WTC11 (cell line): Measurements from ENCODE around the gene AKAP13. TPM values are rescaled to one million over a fixed set of nuclear protein-coding genes. Genes with fewer than 3 reads are reported as not detected.

Experiments
- ATAC-seq: fragments of 200-7000 bp; cut with Tn5 transposase; 2 replicates; pipeline ENCODE4 v1.10.0; 2021; ENCODE audit warnings: mild to moderate bottlenecking, moderate library complexity
- CTCF ChIA-PET: fragments of 300-600 bp; sonication (Branson Sonifier 250); formaldehyde crosslinking; loops from one replicate; lab custom pipeline; 2021; ENCODE audit warnings: antibody characterized with exemption; lab: Charles Lee
- POLR2A ChIA-PET: fragments of 350-600 bp; sonication (Branson Sonifier 250); formaldehyde crosslinking; loops from one replicate; lab custom pipeline; 2021; ENCODE audit warnings: antibody characterized with exemption; lab: Charles Lee
- DNase-seq: peaks from one replicate; pipeline ENCODE4 v3.0.0; 2021; ENCODE audit warnings: low spot score
- H3K27ac Mint-ChIP-seq: 2 replicates; pipeline ENCODE4 v1.8.0; 2021; ENCODE audit warnings: mixed read lengths
- H3K27me3 Mint-ChIP-seq: 2 replicates; pipeline ENCODE4 v1.8.0; 2021; ENCODE audit warnings: low read depth, mild to moderate bottlenecking, moderate library complexity, mixed read lengths
- H3K36me3 Mint-ChIP-seq: 2 replicates; pipeline ENCODE4 v1.8.0; 2021; ENCODE audit warnings: mixed read lengths
- H3K4me1 Mint-ChIP-seq: 2 replicates; pipeline ENCODE4 v1.8.0; 2022; ENCODE audit warnings: mixed read lengths
- H3K4me3 Mint-ChIP-seq: 2 replicates; pipeline ENCODE4 v1.8.0; 2021; ENCODE audit warnings: mild to moderate bottlenecking, moderate library complexity, mixed read lengths
- H3K9me3 Mint-ChIP-seq: 2 replicates; pipeline ENCODE4 v1.8.0; 2021; ENCODE audit warnings: mixed read lengths
- AFF4 ChIP-seq: sonication (generic); formaldehyde crosslinking; IDR thresholded peaks from 2 replicates; pipeline ENCODE4 v1.8.1; 2023; ENCODE audit warnings: mild to moderate bottlenecking, missing genetic modification reagents, borderline replicate concordance
- ARID4B ChIP-seq: sonication (generic); formaldehyde crosslinking; IDR thresholded peaks from 2 replicates; pipeline ENCODE4 v1.8.0; 2023; ENCODE audit warnings: missing genetic modification reagents, mild to moderate bottlenecking, borderline replicate concordance
- ATF3 ChIP-seq: sonication (generic); formaldehyde crosslinking; conservative IDR thresholded peaks from 2 replicates; pipeline ENCODE4 v1.8.1; 2022; ENCODE audit warnings: mild to moderate bottlenecking, missing genetic modification reagents
- ATF6 ChIP-seq: sonication (generic); formaldehyde crosslinking; IDR thresholded peaks from 2 replicates; pipeline ENCODE4 v1.8.1; 2023; ENCODE audit warnings: mild to moderate bottlenecking, missing genetic modification reagents
- E2F1 ChIP-seq: sonication (generic); formaldehyde crosslinking; IDR thresholded peaks from 2 replicates; pipeline ENCODE4 v1.8.0; 2022; ENCODE audit warnings: mild to moderate bottlenecking, missing genetic modification reagents
- EMX1 ChIP-seq: fragments of 250-450 bp; sonication (Bioruptor Pico); IDR thresholded peaks from 2 replicates; pipeline ENCODE4 v1.8.0; 2021; ENCODE audit warnings: mild to moderate bottlenecking
- ERG ChIP-seq: fragments of 250-450 bp; sonication (Bioruptor Pico); IDR thresholded peaks from 2 replicates; pipeline ENCODE4 v1.8.0; 2021; ENCODE audit warnings: mild to moderate bottlenecking
- ETV6 ChIP-seq: sonication (generic); formaldehyde crosslinking; IDR thresholded peaks from 2 replicates; pipeline ENCODE4 v1.8.1; 2022; ENCODE audit warnings: mild to moderate bottlenecking, missing genetic modification reagents
- FOXK1 ChIP-seq: sonication (generic); formaldehyde crosslinking; IDR thresholded peaks from 2 replicates; pipeline ENCODE4 v1.8.0; 2022; ENCODE audit warnings: mild to moderate bottlenecking, moderate library complexity, missing genetic modification reagents
- GABPB1 ChIP-seq: sonication (generic); formaldehyde crosslinking; IDR thresholded peaks from 2 replicates; pipeline ENCODE4 v1.8.1; 2023; ENCODE audit warnings: mild to moderate bottlenecking, missing genetic modification reagents
- GRHL2 ChIP-seq: fragments of 250-450 bp; sonication (Bioruptor Pico); IDR thresholded peaks from 2 replicates; pipeline ENCODE4 v1.8.0; 2022; ENCODE audit warnings: mild to moderate bottlenecking, moderate library complexity; ENCODE audit not compliant: insufficient replicate concordance, severe bottlenecking
- IRF1 ChIP-seq: sonication (generic); formaldehyde crosslinking; IDR thresholded peaks from 2 replicates; pipeline ENCODE4 v1.8.0; 2023; ENCODE audit warnings: missing genetic modification reagents
- KAT7 ChIP-seq: sonication (generic); formaldehyde crosslinking; IDR thresholded peaks from 2 replicates; pipeline ENCODE4 v1.8.1; 2023; ENCODE audit warnings: missing genetic modification reagents, mild to moderate bottlenecking, borderline replicate concordance
- MLX ChIP-seq: sonication (generic); formaldehyde crosslinking; IDR thresholded peaks from 2 replicates; pipeline ENCODE4 v1.8.1; 2023; ENCODE audit warnings: mild to moderate bottlenecking, missing genetic modification reagents, moderate library complexity
- MYBL2 ChIP-seq: sonication (generic); formaldehyde crosslinking; IDR thresholded peaks from 2 replicates; pipeline ENCODE4 v1.8.1; 2023; ENCODE audit warnings: mild to moderate bottlenecking, moderate library complexity, missing genetic modification reagents
- NFE2L1 ChIP-seq: sonication (generic); formaldehyde crosslinking; IDR thresholded peaks from 2 replicates; pipeline ENCODE4 v1.8.1; 2023; ENCODE audit warnings: missing genetic modification reagents
- total RNA-seq: library from RNA; stranded (reverse); gene quantifications from 3 replicates; pipeline ENCODE4 v1.2.3, GENCODE V29; 2021

AKAP13 gene
- total RNA-seq, 1 experiment from 2014 or later: 50.3 TPM

GRCh38 chr15:85576392-85576791 is 196.0 kb downstream of the AKAP13 start (continued):
- TF ChIP-seq IRF1 (no peak), ARID4B (CRISPR knock-in tag) (no peak), MYBL2 (CRISPR knock-in tag) (no peak), NFE2L1 (no peak), ATF3 (CRISPR knock-in tag) (no peak), KAT7 (CRISPR knock-in tag) (no peak), GRHL2 (no peak), EMX1 (CRISPR knock-in tag) (no peak), FOXK1 (no peak)

- Mint-ChIP-seq H3K27me3 (no peaks in the 10 kb centered on the region), H3K36me3 (peaks cover 22% of the 10 kb centered on the region; the same call in 1 of the 2 replicates), H3K27ac (peak overlapping the region; percentile 13; the same call in 1 of the 2 replicates), H3K4me3 (no peak overlapping the region), H3K9me3 (no peaks in the 10 kb centered on the region), H3K4me1 (peaks cover 17% of the 10 kb centered on the region)
- ChIA-PET POLR2A (interaction anchor here (0.5 kb wide), 1 partner anchor 18 kb away, joined by 4 read pairs; no protein-coding TSS in a partner anchor), CTCF (interaction anchor here (1.3 to 1.7 kb wide), 2 partner anchors 248 to 283 kb away, joined by 3 to 4 read pairs; no protein-coding TSS in a partner anchor)
- TF ChIP-seq E2F1 (CRISPR knock-in tag) (no peak), ETV6 (no peak), MLX (CRISPR knock-in tag) (no peak), ATF6 (CRISPR knock-in tag) (no peak), GABPB1 (CRISPR knock-in tag) (no peak), AFF4 (CRISPR knock-in tag) (no peak), ERG (CRISPR knock-in tag) (no peak), GRHL2 (no peak), MYBL2 (CRISPR knock-in tag) (no peak)
- DNase-seq (no peak), ATAC-seq (no peak)
Observed at GRCh38 chr15:85578941-85579701, 198.7 kb downstream of the AKAP13 start.
